ENCODE measurements around the gene FRMPD4. TPM values are rescaled to one million over a fixed set of nuclear protein-coding genes. Genes with fewer than 3 reads are reported as not detected.

Gene FRMPD4
- total RNA-seq (2021), result 1.1 to 1.4 TPM (median 1.3 TPM) in 3 replicates
- Bru-seq, nascent RNA, result percentile 45 among the genes with signal in this experiment
- long read RNA-seq, experiment 1, partial matches to known transcripts, result 1 of 10 reads
- long read RNA-seq, experiment 1, other reads (novel, unspliced or antisense), result 9 of 10 reads
- long read RNA-seq, experiment 2, partial matches to known transcripts, result 1 of 5 reads
- long read RNA-seq, experiment 2, other reads (novel, unspliced or antisense), result 4 of 5 reads
- long read RNA-seq, experiment 3, result 0 reads

DNA sequence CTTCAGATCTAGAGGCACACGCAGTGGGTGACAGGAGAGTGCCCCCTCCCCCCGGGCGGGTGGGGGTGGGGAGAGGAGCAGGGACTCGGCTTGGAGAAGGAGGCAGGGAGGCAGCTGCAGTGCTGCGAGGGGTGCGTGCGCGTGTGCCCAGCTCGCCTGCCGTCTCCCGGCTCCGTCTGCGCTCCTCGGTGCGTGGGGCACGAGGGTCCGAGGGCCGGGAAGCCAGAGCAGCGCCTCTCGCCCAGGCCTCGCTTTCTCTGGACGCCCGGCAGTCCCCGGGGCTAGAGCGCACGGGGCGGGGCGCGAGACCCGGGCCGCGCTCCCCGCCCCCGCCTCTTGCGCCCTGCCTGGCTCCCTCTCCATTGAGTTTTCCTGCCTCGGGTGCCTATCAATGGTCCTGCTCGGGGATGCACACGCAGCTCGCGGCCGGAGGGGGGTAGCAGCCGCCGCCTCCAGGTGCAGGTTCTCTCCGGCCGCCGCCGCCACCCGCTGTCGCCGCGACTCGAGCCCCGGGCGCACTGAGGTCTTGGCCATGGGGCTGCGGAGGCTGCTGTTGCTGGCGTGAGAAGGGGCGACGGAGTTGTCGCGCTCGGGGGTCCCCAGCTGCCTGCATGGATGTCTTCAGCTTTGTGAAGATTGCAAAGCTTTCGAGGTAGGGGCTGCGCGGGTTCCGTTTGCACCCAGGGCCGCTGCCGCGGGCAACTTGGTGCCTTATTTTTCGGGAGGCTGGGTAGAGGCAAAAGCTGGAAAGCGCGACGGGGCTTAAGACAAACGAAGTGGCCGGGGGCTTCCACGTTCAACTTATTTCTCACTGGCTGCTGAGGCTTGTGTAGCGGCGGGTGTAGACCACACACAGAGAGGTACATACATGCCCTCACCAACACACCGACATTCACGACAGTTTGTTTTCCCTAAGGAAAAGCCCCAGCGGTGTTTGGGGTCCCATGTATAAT lies at the start of gene FRMPD4:
Gene FRMPD4, plus strand, starts transcription at position 113 of the 953 bp plus-strand sequence. Its CDS starts 499 bp downstream, at position 612.
- ChIA-PET CTCF (interaction anchor here (0.7 to 1.3 kb wide), 5 partner anchors 58 to 210 kb away, joined by 3 to 6 read pairs (median 3); no protein-coding TSS in a partner anchor), POLR2A (no interaction called here)
- Mint-ChIP-seq H3K36me3 (no peaks in the 10 kb centered on the region), H3K9me3 (no peaks in the 10 kb centered on the region), H3K4me3 (peak within 1 kb of the TSS; percentile 90), H3K27me3 (ENCODE audit: low read depth) (peaks cover 38% of the 10 kb centered on the region), H3K27ac (no peak within 1 kb of the TSS), H3K4me1 (peaks cover 20% of the 10 kb centered on the region)
- ATAC-seq (peak; percentile 83), DNase-seq (ENCODE audit: low spot score) (peak; percentile 56)
- TF ChIP-seq, protein P1, sequence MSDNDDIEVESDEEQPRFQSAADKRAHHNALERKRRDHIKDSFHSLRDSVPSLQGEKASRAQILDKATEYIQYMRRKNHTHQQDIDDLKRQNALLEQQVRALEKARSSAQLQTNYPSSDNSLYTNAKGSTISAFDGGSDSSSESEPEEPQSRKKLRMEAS (CRISPR knock-in tag; IDR thresholded peaks at IDR 0.05), result 0 out of 2 replicates have a peak, but pooled peaks have one; percentile 15
- TF ChIP-seq ATF1 (CRISPR knock-in tag; IDR thresholded peaks at IDR 0.05) (no peak), RELA (CRISPR knock-in tag; IDR thresholded peaks at IDR 0.05; ENCODE audit: borderline replicate concordance) (peak; percentile 25; the same call in 1 of the 2 replicates), ERG (CRISPR knock-in tag; IDR thresholded peaks at IDR 0.05) (no peak), EMX1 (CRISPR knock-in tag; IDR thresholded peaks at IDR 0.05) (no peak)

- ATAC-seq, result no peak
- H3K27me3 Mint-ChIP-seq (ENCODE audit: low read depth), result no peaks in the 10 kb centered on the region; the same call in 1 of the 2 replicates
- TF ChIP-seq ZNF232 (CRISPR knock-in tag; IDR thresholded peaks at IDR 0.05) (no peak), OVOL2 (CRISPR knock-in tag; IDR thresholded peaks at IDR 0.05; ENCODE audit: borderline replicate concordance) (no peak), GRHL2 (CRISPR knock-in tag; IDR thresholded peaks at IDR 0.05; ENCODE audit: insufficient replicate concordance, severe bottlenecking) (no peak), FOXJ3 (CRISPR knock-in tag; IDR thresholded peaks at IDR 0.05; ENCODE audit: borderline replicate concordance) (no peak)
- H3K4me1 Mint-ChIP-seq, result no peaks in the 10 kb centered on the region
- H3K27ac Mint-ChIP-seq, result no peak overlapping the region
- DNase-seq (ENCODE audit: low spot score), result no peak
- H3K36me3 Mint-ChIP-seq, result peaks cover under 1% of the 10 kb centered on the region
- no peak overlapping the region for H3K4me3 Mint-ChIP-seq
- peaks cover 11% of the 10 kb centered on the region for H3K9me3 Mint-ChIP-seq
- ChIA-PET POLR2A (no interaction called here), CTCF (no interaction called here)
Measured at GRCh38 chrX:12089740-12090139, 48.5 kb upstream of the FRMPD4 start.

DNA sequence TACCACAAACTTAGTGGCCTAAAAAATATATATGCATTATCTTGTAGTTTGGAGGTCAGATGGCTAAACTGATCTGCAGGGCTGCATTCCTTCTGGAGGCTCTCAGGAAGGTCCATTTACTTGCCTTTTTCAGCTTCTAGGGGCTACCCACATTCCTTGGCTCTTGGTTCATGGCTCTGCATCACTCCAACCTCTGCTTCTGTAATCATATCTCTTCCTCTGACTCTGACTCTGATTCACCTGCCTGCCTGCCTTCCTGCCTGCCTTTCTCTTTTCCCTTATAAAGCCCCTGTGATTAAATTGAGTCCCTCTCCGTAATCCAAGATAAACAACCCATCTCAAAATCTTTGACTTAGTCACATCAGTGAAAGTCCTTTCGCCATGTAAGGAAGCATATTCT lies 25.0 kb upstream of the FRMPD4 start:
- Mint-ChIP-seq H3K36me3 (no peaks in the 10 kb centered on the region), H3K9me3 (no peaks in the 10 kb centered on the region), H3K4me3 (no peak overlapping the region), H3K27me3 (ENCODE audit: low read depth) (no peaks in the 10 kb centered on the region), H3K4me1 (peaks cover 4% of the 10 kb centered on the region; the same call in 1 of the 2 replicates), H3K27ac (no peak overlapping the region)
- TF ChIP-seq E2F1 (CRISPR knock-in tag; IDR thresholded peaks at IDR 0.05) (no peak), HMGA2 (CRISPR knock-in tag; IDR thresholded peaks at IDR 0.05) (no peak), CREM (CRISPR knock-in tag; IDR thresholded peaks at IDR 0.05) (no peak), CTCF (IDR thresholded peaks at IDR 0.05) (no peak)
- TF ChIP-seq, protein P2, sequence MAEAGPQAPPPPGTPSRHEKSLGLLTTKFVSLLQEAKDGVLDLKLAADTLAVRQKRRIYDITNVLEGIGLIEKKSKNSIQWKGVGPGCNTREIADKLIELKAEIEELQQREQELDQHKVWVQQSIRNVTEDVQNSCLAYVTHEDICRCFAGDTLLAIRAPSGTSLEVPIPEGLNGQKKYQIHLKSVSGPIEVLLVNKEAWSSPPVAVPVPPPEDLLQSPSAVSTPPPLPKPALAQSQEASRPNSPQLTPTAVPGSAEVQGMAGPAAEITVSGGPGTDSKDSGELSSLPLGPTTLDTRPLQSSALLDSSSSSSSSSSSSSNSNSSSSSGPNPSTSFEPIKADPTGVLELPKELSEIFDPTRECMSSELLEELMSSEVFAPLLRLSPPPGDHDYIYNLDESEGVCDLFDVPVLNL (CRISPR knock-in tag; IDR thresholded peaks at IDR 0.05; ENCODE audit: borderline replicate concordance, low read depth), result no peak
- POLR2A ChIA-PET, result no interaction called here
- CTCF ChIA-PET, result no interaction called here
- ATAC-seq (no peak), DNase-seq (ENCODE audit: low spot score) (no peak)

Data from WTC11 (cell line).